Measurements from ENCODE around the gene GRK1. TPM values are rescaled to one million over a fixed set of nuclear protein-coding genes. Genes with fewer than 3 reads are reported as not detected.
"Not testable (repeated sequence)": the region's sequence is repeated elsewhere in the genome, so short reads cannot be mapped to it uniquely, and the experiment has no call there.

Gene GRK1
- polyA plus RNA-seq, 12 donors: 0.05 to 0.45 (median 0.22) TPM; not detected in 3

DNA sequence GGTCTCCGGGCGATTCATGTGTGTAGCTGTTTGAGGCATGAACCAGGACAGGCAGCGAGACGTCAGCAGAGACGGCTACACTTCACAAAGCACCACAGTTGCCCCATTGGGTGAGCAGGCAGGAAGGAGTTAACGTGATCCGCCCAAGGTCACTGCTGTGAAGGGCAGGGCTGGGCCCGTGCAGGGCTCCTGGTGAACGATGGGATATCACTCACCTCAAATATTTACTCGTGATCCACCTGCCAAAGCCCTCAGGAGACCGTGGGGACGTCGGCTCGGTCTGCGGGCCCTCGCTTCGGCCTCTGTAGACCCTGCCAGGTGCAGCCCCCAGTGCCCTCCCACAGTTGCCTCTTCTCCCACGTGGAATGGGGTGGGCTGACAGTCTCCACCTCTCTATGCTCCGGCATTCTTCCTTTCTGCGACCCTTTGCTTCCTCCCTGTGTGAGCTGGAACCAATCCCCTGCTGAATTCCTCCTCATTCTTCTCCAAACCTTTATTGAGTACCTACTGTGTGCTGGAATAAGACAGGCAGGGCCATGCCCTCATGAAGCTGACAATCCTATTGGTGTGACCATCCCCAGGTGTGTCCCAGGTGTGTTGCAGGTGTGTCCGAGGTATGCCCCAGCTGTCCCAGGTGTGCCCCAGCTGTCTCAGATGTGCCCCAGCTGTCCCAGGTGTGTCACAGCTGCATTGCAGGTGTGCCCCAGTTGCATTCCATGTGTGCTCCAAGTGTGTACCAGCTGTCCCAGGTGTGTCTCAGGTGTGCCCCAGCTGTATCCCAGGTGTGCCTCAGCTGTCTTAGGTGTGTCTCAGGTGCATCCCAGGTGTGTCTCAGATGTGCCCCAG is 2.0 kb upstream of the GRK1 start:
- DNase-seq: no peak

DNA sequence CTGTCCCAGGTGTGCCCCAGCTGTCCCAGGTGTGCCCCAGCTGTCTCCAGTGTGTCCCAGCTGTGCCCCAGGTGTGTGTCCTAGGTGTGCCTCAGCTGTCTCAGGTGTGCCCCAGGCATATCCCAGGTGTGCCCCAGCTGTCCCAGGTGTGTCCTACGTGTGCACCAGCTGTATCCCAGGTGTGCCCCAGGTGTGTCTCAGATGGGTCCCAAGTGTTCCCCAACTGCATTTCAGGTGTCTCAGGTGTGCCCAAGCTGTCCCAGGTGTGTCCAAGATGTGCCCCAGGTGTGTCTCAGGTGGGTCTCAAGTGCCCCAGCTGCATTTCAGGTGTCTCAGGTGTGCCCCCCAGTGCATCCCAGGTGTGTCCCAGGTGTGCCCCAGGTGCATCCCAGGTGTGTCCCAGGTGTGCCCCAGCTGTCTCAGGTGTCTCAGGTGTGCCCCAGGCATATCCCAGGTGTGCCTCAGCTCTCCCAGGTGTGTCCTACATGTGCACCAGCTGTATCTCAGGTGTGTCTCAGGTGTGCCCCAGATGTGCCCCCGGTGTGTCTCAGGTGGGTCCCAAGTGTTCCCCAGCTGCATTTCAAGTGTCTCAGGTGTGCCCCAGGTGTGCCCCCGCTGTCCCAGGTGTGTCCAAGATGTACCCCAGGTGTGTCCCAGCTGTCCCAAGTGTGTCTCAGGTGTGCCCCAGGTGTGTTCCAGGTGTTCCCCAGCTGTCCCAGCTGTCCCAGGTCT is 1.3 kb upstream of the GRK1 start:
- DNase-seq: no peak

DNA sequence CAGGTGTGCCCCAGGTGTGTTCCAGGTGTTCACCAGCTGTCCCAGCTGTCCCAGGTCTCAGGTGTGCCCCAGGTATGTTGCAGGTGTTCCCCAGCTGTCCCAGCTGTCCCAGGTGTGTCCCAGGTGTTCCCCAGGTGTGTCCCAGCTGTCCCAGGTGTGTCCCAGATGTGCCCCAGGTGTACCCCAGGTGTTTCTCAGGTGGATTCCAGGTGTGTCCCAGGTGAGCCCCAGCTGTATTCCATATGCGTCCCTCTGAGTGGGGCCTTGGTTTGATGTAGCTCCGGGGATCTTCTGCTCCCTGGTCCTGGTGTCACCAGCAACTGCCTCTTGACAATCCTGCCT is 719 bp upstream of the GRK1 start:
- DNase-seq: no peak

DNA sequence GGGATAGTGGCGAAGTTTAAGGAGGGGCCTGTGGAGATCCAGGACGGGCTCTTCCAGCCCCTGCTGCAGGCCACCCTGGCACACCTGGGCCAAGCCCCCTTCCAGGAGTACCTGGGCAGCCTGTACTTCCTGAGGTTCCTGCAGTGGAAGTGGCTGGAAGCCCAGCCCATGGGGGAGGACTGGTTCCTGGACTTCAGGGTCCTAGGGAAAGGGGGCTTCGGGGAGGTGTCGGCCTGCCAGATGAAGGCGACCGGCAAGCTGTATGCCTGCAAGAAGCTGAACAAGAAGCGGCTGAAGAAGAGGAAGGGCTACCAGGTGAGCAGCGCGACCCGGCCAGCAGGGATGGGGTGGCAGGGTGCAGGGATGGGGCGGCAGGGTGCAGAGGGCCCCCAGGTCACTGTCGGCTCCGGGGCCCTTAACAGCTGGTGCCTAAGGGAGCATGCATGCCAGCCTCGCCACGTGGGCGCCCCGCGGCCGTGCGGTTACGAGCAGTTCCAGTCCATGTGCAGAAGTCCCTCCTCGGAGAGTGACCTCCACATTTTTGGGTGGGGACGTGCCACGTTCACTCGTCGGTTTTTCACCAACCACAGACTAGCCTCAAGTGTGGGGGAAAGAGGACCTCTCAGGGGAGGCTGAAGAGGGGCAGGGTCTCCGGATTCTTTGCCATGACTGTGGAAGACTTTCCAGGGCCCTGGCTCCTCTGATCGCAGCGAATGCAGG is 912 bp downstream of the GRK1 start:
- DNase-seq: no peak

DNA sequence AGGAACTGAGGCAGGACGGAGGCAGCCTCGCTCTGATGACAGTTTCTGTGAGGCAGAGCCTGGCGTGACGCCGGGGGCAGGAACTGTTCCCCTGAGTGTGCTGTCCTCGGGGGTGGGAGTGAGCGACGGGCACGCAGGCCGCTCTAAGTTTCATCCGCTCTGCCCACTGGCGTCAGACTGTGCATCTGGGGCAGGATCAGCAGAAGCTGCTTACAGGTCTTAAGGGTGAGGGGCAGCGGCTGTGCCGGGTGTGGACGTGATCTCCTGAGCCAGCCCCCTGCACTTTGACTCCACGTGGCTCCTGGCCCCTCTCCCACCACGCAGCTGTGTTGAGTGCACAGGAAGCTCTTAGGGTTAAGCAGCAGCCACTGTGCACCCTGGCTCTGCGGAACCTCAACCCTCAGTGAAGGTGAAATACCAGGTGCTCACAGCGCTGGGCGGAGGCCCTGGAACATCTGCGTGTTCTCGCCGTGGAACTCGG is 1.5 kb downstream of the GRK1 start:
- no peak for DNase-seq

DNA sequence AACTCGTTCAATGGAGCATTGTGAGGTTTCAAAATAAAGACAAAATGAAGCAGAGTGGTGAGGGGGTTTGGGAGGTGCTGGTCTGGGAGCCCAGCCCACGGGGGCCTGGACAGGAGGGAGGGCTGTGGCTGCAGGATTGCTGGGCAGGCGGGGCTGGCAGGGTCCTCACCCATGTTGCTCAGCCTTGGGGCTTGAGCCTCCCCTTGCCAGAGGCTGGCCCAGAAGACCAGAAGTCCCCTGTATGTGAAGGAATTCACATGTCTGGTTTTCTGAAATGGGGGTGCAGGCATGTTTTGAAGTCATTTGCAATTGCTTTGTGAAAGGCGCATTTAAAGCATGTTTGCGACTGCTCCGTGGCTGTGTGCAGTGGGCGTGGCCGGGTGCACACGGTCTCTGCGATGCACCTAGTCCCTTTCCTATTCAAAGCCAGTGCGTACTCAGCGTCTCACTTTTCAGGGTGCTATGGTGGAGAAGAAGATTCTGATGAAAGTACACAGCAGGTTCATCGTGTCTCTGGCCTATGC is 2.3 kb downstream of the GRK1 start:
- DNase-seq: no peak

DNA sequence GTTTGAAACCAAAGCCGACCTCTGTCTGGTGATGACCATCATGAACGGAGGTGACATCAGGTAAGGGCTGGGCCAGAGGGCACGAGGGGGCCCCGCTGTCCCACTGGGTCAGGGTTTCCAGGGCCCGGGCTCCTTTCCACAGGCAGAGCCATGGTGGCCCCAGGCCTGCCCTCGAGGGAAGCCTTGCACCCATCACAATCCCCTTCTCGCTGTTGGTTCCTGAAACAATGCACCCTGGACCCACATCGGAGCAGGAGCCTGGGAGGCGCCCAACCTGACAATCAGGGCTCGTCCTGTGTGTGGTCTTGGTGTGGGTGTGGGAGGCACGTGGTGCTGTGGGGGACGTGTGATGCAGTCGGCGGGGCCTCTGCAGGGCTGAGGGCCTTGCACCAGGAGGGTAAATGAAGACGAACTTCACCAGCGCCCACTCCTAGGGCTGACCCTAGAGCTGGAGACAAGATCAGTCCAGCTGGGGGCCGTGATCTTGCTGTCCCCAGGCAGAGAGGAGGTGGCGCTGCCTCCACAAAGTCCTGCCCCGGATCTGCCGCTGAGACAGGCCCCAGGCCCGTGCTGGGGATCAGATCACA is 2.8 kb downstream of the GRK1 start:
- no peak for DNase-seq

DNA sequence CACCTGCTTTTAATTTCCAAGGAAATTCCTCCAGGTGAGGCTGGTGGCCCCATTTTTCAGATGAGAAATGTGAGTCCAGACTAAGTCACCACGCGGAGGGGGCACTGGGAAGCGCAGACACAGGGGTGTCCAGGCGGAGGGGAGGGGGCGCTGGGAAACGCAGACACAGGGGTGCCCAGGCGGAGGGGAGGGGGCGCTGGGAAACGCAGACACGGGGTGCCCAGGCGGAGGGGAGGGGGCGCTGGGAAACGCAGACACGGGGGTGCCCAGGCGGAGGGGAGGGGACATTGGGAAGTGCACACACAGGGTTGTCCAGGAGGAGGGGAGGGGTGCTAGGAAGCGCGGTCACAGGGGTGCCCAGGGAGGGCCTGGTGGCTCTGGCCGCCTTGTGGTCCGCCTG is 3.5 kb downstream of the GRK1 start:
- no peak for DNase-seq

DNA sequence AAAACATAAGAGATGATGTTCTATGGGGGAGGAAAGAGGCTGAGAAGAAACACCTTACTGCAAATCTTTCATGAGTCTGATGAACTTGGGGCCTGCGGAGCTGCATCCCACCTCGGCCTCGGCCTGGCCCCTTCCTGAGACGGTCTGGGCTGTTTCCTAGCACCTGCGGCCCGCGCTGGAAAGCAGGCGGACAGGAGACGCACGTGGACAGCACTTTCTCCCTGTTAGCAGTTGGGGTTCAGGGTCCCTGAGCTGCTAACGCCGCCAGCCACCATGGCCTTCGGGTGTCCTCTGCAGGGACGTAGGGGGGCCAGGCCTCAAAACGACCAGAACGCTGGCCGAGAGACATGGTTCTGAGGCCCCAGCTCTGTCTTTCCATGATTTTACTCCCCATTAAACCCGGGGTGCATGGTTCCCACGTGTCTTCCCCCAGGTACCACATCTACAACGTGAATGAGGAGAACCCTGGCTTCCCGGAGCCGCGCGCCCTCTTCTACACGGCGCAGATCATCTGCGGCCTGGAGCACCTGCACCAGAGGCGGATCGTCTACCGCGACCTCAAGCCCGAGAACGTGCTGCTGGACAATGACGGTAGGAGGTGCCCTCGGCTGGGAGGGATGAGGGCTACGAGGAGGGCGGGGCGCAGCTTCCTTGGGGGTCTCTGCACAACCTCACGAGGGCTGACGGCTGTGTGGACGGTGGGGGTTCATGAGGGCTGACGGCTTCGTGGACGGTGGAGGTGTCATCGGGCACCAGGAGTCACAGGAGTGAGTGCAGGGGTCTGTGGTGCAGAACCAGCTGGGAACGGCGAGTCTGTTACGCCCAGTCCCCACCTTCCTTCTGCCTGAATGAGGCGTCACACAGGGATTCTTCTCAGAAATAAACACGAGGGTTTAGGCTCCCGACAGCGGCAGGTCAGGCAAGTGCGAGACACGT is 4.3 kb downstream of the GRK1 start:
- no peak for DNase-seq

DNA sequence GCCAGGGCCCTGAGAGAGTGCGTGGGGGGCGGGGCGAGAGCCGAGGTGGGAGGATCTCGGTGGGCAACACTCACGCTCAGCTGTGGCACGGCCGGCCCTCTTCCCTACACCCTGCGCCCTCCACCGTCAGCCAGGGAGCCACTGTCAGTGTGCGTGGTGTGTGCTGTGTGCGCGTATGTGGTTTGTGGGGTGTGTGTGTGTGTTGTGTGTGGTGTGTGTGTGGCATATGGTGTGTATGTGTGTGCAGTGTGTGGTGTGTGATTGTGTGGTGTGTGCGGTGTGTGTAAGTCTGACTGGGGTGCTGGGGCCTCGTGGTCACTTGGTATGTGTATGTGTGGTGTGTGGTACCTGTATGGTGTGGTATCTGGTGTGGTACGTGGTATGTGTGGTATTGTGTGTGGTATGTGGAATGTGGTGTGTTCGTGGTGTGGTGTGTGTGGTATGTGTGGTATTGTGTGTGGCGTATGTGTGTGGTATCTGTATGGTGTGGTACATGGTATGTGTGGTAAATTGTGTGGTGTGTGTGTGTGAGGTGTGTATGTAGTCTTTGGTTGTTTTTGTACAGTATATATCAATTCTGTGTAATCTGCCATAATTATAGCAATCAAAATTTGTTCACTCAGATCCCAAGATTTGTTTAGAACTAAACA is 5.1 kb downstream of the GRK1 start:
- no peak for DNase-seq

DNA sequence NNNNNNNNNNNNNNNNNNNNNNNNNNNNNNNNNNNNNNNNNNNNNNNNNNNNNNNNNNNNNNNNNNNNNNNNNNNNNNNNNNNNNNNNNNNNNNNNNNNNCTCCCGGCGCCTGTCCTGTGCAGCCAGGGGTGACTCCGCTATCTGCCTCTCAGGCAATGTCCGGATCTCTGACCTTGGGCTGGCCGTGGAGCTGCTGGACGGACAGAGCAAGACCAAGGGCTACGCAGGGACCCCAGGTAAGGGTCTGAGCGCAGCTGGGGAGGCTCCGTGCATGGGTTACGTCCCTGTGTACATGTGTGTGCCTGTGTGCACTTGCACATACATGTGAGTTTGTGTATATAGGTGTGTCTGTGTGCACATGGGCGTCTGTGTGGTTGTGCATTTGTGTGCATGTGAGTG is 55.9 kb downstream of the GRK1 start:
- no peak for DNase-seq

DNA sequence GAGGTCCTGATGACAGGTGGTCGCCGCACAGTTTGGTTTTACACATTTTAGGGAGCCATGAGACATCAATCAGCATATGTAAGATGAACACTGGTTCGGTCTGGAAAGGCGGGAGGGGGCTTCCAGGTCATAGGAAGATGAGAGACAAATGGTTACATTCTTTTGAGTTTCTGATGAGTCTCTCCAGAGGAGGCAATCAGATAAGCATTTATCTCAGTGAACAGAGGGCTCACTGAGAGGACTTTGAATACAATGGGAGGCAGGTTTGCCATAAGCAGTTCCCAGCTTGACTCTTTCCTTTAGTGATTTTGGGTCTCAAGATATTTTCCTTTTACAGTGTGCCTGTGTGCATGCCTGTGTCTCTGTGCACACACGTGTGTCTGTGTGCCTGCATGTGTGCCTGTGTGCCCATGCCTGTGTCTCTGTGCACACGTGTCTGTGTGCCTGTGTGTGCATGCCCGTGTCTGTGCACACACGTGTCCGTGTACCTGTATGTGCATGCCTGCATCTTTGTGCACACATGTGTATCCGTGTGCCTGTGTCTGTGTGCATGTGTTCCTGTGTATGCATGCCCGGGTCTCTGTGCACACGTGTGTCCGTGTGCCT is 56.5 kb downstream of the GRK1 start:
- DNase-seq: no peak

DNA sequence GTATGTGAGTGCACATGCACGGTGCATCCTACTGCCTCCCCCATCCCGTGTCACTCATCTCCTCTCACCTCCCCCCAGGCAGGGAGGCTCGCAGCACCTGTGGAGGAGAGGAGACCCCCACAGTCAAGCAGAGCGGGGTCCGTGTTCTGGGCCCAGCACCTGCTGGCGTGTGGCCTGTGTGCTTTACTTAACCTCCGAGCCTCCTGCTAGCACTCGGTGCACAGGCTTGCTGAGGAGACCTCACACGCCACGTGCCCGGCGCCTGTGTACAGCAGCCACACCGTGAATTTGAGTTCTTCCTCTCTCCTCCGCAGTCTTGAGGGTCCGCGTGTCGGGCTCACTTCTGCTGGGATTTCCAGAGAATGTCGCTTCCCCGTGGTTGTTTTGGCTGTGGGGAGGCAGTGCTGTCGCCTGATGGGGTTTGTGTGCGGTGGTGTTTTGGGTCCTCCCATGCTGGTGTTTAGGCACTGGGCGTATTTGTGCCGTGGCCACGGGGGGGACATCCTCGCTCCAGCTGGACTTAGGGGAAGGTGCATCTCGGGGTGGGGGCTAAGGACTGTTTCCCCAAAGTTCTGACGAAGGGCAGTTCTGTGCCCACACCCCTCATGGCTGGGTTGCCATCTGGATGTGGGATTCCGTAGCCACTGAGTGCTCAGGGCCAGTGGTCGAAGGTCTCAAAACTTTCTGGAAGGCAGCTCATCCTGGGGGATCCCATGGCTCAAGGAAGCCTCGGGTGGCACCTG is 57.2 kb downstream of the GRK1 start:
- no peak for DNase-seq

DNA sequence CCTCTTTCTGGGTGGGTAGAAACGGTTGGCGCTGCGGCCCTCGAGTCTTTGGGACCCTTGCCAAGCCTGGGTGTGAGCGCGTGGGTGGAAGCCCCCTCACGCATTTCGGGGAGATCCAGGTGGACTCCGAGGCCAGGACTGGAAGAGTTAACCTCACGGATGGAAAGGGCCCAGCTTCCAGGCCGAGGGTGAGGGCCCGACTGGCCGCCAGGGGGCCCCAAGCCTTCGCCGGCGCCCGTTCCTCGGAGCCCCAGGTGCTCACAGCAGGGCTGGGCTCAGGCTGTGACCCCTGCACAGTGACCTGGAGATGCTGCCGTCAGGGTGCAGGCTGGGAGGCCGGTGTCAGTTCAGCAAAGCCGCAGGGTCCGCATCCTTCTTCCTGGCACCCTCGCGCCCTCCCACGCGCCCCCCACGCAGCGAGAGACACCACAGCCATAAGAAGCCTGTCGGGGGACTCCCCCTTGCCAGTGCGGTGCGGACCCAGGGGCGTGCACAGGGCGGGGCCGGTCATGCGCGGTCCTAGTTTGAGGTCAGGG is 57.8 kb downstream of the GRK1 start:
- DNase-seq: peak; percentile 49

DNA sequence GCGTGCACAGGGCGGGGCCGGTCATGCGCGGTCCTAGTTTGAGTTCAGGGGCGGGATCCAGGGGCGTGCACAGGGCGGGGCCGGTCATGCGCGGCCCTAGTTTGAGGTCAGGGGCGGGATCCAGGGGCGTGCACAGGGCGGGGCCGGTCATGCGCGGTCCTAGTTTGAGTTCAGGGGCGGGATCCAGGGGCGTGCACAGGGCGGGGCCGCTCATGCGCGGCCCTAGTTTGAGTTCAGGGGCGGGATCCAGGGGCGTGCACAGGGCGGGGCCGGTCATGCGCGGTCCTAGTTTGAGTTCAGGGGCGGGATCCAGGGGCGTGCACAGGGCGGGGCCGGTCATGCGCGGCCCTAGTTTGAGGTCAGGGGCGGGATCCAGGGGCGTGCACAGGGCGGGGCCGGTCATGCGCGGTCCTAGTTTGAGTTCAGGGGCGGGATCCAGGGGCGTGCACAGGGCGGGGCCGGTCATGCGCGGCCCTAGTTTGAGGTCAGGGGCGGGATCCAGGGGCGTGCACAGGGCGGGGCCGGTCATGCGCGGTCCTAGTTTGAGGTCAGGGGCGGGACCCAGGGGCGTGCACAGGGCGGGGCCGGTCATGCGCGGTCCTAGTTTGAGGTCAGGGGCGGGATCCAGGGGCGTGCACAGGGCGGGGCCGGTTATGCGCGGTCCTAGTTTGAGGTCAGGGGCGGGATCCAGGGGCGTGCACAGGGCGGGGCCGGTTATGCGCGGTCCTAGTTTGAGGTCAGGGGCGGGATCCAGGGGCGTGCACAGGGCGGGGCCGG is 58.5 kb downstream of the GRK1 start:
- not testable (repeated sequence) for DNase-seq

DNA sequence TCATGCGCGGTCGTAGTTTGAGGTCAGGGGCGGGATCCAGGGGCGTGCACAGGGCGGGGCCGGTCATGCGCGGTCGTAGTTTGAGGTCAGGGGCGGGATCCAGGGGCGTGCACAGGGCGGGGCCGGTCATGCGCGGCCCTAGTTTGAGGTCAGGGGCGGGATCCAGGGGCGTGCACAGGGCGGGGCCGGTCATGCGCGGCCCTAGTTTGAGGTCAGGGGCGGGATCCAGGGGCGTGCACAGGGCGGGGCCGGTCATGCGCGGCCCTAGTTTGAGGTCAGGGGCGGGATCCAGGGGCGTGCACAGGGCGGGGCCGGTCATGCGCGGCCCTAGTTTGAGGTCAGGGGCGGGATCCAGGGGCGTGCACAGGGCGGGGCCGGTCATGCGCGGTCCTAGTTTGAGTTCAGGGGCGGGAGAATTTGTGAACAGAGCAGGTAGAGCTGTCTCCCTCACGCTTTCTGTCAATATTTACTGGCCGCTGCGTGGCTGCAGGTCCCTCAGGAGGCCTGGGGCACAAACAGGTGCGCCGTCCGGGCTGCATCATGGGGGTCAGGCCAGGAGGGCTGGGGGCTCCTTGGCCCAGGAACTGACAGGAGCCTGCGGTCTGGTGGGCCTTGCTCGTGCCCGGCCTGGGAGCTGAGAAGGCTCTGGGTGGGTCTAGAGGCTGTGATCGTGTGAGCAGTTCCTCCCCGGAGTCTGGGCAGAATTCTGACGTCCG is 59.2 kb downstream of the GRK1 start:
- DNase-seq: not testable (repeated sequence)

DNA sequence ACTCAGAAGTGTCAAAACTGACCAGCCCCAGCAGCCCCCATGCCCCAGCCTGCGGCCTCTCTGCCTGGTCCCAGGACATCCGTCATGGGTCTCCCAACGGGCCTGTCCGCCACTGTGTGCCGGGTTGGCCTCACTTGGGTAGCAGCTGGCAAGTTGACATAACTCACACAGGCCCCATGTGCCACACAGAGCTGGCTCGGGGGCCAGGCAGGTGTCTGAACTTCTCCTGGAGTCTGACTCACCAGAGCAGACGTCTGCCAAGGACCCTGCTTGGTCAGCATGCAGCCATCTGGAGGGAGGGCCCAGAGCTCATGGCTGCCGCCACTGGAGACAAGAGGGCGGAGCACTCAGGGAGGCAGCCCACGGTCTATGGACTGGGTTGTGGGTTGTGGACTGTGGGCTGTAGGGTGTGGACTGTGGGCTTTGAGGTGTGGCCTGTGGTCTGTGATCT is 60.0 kb downstream of the GRK1 start:
- DNase-seq: no peak

All from muscle of arm (tissue), 12 donors.